Femur (tissue), 1 donor: ENCODE data around the gene NEUROD2.

Experiments
- DNase-seq: peaks from one replicate; pipeline ENCODE4 v3.0.0-alpha.2; 2017

Gene NEUROD2

GRCh38 chr17:39634384-39634871, 26.7 kb upstream of the NEUROD2 start:
- DNase-seq: no peak

DNA sequence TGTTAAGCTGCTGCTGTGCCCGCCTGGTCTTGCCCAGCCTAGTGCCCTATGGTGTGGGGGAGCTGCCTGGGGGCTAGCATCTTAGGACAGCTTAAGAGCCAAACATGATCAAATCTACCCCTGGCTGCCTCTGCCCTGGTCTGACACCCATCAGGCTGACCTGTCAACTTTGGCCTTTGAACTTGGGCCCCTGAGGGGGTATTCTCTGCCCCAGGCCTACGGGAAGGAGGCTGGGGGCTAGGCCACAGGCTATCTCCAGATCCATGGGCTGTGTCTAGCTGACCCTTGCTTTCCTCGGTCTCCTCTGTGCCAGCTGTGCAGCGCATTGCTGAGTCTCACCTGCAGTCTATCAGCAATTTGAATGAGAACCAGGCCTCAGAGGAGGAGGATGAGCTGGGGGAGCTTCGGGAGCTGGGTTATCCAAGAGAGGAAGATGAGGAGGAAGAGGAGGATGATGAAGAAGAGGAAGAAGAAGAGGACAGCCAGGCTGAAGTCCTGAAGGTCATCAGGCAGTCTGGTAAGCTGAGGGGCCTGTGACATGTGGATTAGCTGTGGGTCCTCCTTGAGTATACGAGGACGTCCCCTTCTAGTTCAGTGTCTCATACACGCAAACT, 26.0 kb upstream of the NEUROD2 start:
- DNase-seq: no peak

DNA sequence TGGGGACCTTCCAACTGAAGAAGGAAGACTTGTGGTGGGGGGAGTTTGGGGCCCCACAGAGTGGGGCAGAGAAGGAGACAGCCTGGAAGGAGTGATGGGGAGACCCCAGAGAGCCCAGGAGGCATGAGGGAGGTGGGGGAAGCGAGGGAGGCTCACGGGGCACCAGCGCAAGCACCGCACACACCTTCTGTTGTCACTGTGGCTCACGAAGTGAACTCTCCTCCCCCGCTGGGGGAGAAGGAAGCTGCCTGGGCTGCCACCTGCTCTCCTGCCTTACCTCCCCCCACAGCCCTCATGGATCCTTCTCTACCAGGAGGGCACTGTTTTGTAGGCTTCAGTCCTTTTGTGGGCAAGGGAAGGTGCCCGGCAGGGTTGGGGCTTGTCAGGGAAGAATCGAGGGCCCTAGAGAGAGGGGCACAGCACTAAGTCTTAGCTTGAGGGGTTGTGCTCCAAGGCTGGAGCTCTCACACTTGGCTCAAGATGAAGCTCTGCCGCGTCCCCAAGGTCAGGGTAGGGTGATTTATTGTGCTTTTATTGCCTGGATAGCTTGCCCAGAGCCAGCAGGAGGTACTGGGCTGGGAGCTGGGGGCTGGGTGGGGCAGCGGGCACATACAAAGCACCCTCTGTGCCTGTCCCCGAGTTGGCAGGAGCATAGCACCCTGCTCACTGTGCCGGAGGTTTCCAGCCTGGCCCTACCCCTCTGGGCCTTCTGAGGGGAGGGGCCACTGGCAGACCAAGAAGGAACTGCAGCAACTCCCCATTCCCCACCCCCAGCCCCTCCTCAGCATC, 24.6 kb upstream of the NEUROD2 start:
- no peak for DNase-seq

- no peak for DNase-seq
Measured at GRCh38 chr17:39631403-39631802, 23.7 kb upstream of the NEUROD2 start.

DNA sequence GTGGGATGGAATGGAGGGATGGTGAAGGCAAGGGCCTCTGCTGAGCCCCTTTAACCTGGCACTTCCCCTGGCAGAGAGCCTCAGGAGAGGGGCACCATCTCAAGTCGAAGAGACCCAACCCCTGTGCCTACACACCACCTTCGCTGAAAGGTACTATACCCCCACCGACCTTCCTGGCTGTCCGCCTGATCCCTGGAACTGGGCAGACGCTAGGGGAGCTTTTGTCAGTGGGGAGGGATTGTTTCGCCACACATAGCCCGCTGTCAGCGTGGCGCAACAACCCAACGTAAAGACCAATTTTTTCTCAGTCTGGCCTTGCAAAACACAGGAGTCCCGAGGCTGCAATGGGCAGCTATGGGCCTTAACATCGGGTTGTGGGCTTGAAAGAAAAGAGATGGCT, 22.2 kb upstream of the NEUROD2 start:
- no peak for DNase-seq

- no peak for DNase-seq
Measured at GRCh38 chr17:39629494-39629880, 21.8 kb upstream of the NEUROD2 start.

DNA sequence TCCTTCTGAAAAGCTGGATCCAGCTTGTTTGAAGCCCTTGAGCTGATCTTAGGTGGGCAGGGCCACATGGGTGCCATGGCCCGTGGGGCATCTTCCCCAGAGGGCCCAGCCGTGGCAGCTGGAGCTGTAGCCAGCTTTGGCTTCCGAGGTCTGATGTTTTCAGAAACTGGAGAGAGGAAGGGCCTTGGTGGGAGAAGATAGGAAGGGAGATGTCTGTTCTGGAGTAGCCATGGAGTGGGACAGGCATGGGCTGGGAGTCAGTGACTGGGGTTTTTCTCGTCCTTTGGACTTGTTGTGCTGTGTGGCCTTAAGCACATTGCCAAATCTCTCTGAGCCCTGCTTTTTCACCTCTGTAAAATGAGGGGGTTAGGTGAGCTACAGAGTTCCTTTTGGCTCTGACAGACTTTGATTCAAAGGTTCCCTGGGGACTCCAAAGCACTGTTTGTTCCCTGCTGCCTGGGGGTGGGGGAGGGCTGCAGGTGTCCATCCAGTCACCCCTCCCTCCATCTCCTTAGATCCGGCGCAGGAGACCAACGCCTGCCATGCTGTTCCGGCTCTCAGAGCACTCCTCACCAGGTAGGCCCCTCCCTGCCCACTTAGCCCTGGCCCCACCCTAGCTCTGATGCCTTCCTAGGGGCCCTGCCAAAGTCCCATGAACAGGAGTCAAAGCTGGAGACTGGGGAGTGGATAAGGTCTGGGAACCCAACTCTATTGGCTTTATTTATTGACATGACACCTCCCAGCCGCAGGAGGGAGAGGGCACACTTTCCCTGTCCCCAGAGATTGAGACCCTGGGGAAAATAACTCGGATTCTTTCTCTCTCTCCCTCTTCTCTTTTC, 21.2 kb upstream of the NEUROD2 start:
- DNase-seq: no peak

- DNase-seq: no peak
Measured at GRCh38 chr17:39627712-39628516, 20.2 kb upstream of the NEUROD2 start.

- no peak for DNase-seq
Measured at GRCh38 chr17:39627047-39627711, 19.5 kb upstream of the NEUROD2 start.

DNA sequence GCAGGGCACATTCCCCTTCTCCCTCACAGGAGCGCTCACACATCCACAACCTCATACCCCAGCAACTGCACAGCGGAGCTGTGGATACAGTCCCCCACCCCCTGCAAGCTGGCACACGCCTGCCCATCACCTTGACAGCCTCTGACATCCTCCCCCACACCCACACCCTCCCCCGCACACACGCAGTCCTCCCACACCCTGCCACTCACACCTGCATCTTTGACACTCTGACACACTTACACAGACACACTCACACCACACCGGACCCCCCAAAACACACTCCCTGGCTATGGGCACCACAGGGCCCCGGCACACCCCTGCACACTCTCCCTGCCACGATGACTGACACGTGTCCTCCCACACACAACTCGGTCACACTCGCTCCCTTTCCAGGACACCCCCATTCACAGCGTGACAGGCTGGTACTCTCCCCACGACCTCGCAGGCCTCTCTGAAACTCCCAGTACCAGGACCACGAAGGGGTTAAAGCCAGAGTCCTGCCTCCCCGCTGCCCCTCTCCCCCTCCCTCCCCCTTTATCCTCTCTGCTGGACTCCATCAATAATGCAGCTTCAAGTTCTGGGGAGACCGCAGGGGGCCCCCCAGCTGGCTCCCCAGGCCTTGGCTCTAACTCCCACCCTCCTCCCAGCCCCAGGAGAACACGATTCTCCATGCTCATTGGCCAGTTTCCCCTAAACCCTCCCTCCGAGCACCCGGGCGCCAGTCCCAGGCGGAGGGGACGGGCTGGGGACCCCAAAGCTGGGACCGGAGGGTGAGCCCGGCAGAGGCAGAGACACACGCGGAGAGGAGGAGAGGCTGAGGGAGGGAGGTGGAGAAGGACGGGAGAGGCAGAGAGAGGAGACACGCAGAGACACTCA, 18.7 kb upstream of the NEUROD2 start, which contains the start of gene PPP1R1B:
PPP1R1B (plus strand) TSS at position 782 of the 876 bp plus-strand sequence. CDS start 441 bp downstream, outside the sequence.
- no peak for DNase-seq

GRCh38 chr17:39625198-39625785, 17.6 kb upstream of the NEUROD2 start:
- DNase-seq: no peak

DNA sequence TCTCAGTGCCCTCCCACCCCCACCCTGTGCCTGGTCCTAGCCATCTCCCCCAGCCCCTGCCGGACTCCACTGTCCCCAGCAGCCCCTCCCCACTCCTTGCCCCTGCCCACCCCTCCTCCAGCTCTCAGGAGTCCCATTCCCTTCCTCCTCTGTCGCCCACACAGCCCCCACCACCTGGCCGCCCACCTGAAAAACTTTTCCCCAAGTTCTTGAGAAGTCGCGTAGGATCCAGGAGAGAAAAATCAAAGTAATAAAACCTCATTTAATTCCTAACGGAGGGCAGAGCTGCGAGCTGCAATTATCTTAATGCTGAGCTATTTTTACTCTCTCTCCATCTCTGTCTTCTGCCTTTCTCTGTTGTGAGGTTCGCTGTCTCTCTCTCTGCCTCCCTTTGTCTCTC, 16.6 kb upstream of the NEUROD2 start:
- no peak for DNase-seq

GRCh38 chr17:39623356-39623950, 15.7 kb upstream of the NEUROD2 start:
- DNase-seq: peak; percentile 85

- no peak for DNase-seq
Measured at GRCh38 chr17:39622380-39623006, 14.8 kb upstream of the NEUROD2 start.

DNA sequence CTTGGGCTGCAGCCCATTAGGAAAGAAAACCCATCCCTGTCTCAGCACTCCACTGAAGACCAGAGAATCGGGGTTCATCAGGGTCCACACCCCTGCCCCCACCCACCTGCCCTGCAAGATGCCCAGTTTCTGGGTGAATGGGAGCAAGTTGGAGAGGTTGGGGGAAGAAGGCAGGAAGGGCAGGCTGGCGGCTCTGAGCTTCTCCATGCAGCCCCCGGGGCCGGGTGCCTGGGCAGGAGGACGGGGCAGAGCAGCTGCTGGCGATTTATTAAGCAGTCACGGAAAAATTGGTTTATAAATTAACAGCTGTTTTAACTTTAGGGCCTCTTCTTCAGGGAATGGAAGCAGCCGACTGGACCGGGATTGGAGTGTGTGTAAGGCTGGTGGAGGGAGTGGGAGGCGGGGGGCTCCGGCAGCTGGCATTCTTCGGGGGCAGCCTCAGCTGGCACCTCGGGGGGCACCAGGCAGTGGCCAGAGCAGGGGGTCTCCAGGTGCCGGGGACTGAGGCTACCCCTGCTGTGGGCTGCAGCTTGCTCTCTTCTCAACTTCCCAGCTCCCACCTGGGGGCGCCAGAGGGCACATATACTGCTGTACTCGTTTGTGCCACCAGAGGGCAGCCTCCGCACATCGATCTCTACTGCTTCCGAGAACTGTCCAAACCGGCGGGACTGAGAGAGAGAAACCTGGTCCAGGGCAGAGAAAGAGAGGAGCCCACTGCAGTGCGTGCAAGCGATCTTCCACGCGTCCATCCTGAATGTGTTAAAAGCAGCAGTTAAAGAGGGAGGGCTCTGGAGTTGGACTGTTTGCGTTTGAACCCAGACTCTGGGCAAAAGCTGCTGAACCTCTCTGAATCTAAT, 14.0 kb upstream of the NEUROD2 start:
- peak; percentile 94 for DNase-seq

DNA sequence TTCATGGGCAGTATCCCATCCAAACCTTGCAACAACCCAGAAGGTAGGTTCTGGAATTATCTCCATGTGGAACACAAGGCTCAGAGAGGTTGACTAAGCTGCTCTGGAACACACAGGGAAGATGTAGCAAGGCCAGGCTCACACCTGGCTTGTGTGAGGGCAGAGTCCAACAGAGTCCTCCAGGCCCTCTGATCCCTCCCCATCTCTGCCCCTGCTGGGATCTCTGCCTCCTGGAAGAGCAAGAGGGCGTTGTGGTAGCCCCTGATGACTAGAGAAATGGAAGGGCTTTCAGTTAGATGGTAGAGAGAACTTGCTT, 12.0 kb upstream of the NEUROD2 start:
- DNase-seq: no peak

- DNase-seq: no peak
Measured at GRCh38 chr17:39618956-39619785, 11.5 kb upstream of the NEUROD2 start.
